GM11168 (cell line): ENCODE data around the gene ODC1.
"Not testable (repeated sequence)": the region's sequence is repeated elsewhere in the genome, so short reads cannot be mapped to it uniquely, and the experiment has no call there.

ENCODE experiments used
- in situ Hi-C: fragments of 300-500 bp; cut with MboI; formaldehyde crosslinking; loops from one replicate; pipeline ENCODE4 v1.12.0; 2022; ENCODE audit warnings: low sequenced_read_pairs; ENCODE audit not compliant: unreplicated experiment

Gene ODC1

GRCh38 chr2:10447895-10448575 lies at the start of gene ODC1:
ODC1 (minus strand) TSS chr2:10448327; CDS start chr2:10445032, 3,295 bp downstream.
- in situ Hi-C loops: no loop called here

- in situ Hi-C loops: no loop called here
Measured at GRCh38 chr2:10497797-10498251, 49.7 kb upstream of the ODC1 start.

DNA sequence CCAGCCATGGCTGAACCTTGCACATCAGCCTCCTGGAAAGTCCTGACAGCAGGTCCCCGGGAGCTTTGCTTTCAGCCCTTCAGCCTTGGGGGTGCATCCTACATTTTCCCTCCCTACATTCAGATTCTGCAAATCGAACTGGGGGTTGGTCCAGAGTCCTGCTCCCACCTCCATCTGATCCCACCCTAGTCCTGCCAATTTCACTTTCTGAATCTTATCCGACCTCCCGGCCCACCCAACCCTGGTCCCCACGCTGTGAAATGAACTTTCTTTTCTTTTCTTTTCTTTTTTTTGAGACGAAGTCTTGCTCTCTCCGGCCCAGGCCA lies 47.8 kb upstream of the ODC1 start:
- in situ Hi-C loops: no loop called here

- in situ Hi-C loops: no loop called here
Measured at GRCh38 chr2:10495311-10495987, 47.3 kb upstream of the ODC1 start.

DNA sequence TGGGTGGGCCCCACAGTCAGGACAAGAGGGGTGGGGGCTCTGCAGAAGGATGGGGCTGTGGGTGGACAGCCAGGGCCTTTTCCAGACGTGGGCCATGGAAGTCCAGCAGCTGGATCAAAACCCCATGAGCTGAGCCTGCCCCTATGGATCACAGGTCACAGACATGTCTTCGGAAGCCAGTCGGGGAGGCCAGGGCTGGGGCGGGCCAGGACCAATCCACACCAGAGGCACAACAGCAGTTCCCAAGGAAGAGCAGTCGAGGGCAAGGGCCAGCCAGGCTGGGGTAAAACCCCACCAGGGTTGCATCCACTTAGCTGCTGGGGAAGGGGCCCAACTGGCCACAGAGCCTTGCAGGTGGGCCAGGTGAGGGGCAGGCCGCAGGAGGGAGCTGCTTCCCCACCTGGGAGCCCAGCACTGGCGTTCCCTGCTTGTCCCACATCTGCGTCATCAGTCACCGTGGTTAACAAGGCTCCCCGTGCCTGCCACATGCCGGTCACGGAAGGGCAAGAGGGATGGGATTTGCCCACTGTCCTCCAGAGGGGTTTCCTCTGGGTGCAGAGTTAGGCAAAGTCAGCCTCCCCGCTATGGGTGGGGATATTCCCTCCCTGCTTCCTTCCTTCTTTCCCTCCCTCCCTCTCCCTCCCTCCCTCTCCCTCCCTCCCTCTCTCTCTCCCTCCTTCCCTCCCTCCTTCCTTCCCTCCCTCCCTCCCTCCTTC lies 46.4 kb upstream of the ODC1 start:
- in situ Hi-C loops: no loop called here

DNA sequence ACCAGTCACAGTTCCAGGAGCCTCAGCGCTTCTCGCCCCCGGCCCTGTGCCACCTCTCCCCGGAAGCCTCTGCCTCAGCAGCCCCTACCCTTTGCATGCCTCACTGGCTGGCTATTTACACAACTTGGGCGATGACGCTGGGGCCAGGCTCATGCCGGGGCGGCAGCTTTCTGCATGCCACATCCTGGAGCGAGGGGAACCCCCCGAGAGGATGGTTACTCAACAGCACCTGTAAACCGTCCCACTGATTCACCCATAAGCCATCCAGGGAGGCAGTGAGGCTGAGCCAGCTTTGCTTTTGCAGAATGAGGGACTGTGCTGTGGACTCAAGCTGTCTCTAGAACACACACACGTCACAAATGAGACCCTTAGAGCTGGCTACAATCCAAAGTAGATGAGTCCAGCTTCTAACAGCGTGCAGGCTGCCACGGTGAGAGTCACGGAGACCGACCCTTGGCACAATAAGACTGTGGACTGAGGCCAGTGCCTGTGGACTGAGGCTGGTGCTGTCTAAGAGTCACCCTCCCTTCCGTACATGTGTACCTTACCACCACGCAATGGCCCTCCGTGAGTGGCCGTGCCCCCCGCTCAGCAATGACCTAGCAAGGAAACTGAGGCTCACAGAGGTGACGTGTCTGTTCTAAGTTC lies 45.6 kb upstream of the ODC1 start:
- in situ Hi-C loops: no loop called here

DNA sequence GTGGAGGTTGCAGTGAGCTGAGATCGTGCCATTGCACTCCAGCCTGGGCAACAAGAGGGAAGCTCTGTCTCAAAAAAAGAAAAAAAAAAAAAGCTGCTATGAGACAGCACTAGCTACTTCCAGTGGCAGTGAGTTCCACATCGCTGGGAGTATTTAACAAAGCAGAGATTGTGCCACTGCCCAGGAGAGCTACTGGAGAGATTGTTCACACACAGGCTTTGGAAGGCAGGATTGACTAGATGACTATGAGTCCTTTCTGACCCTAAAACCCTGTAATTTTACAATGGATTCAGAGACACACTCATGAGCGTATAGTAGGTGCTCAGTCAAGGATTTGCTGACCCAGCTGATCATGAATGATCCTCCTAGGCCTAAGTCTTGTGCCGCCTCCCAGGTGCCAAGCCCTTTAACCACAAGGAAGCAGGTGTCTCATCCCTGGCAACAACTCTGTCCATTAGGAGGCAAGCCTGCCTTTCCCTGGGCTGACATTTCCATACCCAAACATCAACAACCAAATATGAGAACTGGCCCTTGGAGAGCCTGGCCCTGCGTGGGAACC lies 45.0 kb upstream of the ODC1 start:
- in situ Hi-C loops: no loop called here

DNA sequence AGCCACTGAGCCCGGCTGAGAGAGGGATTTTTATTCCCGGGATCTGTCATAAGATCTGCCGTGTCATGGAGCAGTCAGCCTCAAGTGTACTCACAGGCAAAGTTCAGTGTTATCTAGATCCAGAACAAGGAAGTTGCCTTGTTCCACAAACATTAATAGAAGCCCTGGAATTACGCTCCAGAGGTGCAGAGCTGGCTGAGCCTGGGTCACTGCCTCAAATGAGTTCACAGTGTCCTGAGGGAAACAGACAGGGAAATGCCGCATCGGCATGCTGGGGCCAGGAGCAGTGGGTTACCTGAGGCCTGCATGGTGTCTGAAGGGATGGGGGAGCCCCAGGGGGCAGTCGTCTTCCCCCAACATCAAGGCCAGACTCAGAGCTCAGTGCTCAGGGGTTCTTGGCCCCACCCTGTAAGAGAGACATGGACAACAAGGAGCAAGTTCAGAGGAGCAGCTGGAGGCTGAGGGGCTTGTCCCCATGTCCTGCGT lies 42.7 kb upstream of the ODC1 start:
- in situ Hi-C loops: no loop called here

DNA sequence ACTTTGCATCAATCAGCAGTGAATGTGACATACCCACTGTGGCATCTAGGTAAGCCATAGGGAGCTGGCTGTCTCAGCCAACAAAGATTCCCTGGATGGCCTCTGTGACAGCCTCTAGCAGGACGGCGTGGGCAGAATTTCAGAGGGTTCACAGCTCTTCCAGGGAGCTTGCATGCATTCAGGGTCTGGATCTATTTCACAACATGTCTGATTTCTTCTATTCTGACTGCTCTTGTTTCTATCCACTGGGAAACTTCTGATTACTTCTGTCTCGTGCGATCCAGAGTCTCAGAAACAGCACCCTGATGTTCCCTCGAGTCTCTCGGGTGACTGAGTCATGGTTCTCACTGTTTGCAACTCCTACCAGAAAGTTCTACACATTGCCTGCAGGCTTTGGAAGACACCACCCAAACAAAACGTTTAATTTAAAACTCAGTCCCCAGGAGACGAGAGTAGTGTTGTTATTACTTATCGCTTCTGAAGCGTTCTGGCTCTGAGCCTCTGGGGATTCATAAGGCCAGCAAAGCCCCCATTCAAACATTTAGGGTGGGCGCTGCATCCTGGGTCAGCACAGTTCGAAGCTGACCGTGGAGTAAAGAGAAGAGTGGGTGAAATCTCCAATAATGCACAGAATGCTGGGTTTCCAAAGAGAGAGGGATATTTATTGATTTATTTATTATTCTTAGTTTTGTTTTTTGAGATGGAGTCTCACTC lies 41.9 kb upstream of the ODC1 start:
- in situ Hi-C loops: no loop called here

DNA sequence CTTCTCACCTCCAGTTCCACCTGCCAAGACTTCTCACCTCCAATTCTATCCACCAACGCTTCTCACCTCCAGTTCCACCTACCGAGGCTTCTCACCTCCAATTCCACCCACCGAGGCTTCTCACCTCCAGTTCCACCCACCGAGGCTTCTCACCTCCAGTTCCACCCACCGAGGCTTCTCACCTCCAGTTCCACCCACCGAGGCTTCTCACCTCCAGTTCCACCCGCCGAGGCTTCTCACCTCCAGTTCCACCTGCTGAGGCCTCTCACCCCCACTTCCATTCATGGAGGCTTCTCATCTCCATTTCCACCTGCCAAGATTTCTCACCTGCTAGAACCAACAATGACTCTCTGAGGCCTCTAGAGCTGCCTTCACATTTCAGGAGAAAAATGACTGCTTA lies 40.0 kb upstream of the ODC1 start:
- in situ Hi-C loops: not testable (repeated sequence)

DNA sequence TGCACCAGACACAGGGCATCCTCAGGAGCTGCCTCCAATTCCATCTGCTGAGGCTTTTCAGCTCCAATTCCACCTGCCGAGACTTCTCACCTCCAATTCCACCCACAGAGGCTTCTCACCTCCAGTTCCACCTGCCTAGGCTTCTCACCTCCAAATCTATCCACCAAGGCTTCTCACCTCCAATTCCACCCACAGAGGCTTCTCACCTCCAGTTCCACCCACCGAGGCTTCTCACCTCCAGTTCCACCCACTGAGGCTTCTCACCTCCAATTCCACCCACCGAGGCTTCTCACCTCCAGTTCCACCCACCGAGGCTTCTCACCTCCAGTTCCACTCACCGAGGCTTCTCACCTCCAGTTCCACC lies 39.6 kb upstream of the ODC1 start:
- in situ Hi-C loops: not testable (repeated sequence)

DNA sequence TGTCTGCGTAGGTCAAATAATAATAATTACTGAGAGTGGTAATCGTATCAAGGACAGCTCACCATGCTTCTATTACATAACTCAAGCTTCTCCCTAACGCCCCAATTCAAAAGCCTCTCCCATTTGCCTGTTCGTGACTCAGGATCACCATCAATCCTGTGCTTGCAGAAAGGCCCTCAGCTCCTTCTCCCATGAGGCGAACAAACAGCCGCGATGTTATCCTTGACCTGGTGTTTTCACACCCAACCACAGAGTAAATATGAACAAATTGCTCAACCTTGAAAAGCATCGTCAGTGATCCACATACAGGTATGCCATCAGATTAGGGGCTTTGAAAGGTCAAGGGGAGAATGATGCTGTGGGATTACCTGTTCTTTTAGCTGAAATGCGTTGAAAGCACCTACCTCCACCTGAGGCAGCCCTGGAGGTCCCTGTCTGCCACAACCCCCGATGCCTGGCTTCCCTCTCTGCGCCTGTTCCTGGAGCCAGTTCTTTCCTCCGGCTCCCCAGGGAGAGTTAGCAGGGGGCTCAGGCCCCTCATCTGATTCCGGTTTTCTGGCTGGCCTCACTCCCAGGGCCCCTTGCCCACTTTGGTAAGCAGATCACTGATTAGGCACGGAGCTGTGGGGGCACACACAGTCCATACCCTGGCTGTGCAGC lies 39.1 kb upstream of the ODC1 start:
- in situ Hi-C loops: no loop called here

DNA sequence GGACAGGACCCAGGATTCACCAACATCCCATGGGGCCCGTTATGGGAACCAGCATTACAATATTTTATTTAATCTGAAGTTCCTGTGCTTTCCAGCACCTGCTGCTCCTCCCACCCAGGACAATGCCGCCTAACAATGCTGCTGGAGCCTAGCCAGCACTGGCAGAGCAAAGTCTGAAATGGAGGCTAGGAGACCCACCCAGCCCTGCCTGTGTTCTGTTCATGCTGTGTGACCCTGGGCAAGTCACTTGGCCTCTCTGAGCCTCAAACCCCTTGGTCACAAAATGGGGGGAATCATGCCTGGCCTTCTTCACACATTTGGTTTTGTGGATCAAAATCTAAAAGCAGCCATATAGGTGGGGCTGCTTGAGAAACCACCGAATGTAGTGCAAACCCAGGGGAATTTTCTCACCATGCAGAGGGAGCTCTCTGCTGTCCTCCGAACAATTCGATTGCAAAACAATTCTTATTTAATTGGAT lies 38.5 kb upstream of the ODC1 start:
- in situ Hi-C loops: no loop called here

- in situ Hi-C loops: no loop called here
Measured at GRCh38 chr2:10486091-10486490, 38.0 kb upstream of the ODC1 start.

- in situ Hi-C loops: no loop called here
Measured at GRCh38 chr2:10482913-10483312, 34.8 kb upstream of the ODC1 start.

GRCh38 chr2:10482460-10482859 lies 34.3 kb upstream of the ODC1 start:
- in situ Hi-C loops: no loop called here

DNA sequence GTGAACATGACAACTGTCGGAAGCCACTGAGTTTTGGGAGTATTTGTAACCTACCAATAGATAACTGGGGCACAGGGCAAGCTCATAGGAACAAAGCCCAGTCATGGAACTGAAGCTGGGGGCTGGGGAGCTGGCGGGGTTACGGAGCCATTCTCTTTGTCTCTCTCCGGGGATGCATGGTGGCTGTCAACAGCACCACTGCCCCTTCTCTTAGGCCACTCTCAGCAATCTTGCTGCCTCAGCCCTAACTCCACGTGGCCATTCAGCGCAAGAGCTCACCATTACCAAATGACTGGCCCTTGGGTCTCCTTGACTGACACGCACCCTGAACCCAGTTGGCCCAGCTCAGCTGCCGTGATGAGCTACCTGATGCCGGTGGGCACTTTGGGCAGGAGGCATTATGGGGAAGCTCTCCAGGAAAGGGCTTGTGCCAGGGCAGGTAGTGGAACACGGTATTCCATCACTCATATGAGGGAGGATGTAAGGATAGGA lies 33.6 kb upstream of the ODC1 start:
- in situ Hi-C loops: no loop called here

DNA sequence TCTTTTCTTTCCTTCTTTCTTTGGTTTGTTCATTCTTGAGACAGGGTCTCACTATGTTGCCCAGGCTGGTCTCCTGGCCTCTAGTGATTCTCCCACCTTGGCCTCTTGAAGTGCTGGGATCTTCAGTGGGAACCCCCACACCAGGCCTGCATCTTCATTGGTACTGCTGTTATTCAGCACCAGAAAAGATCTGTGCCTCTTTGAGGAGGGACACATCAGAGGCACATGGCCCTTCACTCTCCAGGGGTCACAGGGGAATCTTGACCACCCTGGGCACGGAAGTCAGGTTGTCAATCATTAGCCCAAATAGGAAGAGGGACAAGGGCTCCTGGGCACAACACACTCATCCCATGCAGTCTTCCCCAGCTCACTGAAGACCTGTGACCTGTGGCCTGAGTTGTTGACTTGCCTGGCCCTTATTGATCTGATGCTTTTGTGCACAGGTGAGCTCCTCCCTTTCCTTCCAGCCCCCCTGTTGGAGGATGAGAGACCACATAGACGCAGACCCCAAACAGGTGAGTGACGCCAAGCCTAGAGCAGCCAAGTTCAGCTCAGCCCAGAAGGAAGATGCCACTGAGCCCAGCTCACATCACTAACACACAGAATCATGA lies 33.0 kb upstream of the ODC1 start:
- in situ Hi-C loops: no loop called here
